Ascending aorta (tissue), 2 donors: ENCODE data around the gene BAIAP3. TPM values are rescaled to one million over a fixed set of nuclear protein-coding genes. Genes with fewer than 3 reads are reported as not detected.
A peak's percentile ranks its signal among the peaks of the same experiment; 100 is the strongest.

Experiments
- DNase-seq, 2 donors: peaks; one replicate each; pipeline ENCODE4 v3.0.0-alpha.2; 2019; ENCODE audit warnings: low spot score in 2 of 2
- H3K27ac ChIP-seq, 2 donors: fragments of 200-600 bp; sonication (generic); one replicate each; pipeline ENCODE4 v1.5.1; 2016 to 2017; ENCODE audit warnings: mild to moderate bottlenecking in 1 of 2
- H3K27me3 ChIP-seq: fragments of 200-600 bp; sonication (generic); one replicate; pipeline ENCODE4 v1.5.1; 2017
- H3K36me3 ChIP-seq, 2 donors: fragments of 200-600 bp; sonication (generic); one replicate each; pipeline ENCODE4 v1.5.1; 2016
- H3K4me1 ChIP-seq, 2 donors: fragments of 200-600 bp; sonication (generic); one replicate each; pipeline ENCODE4 v1.5.1; 2016 to 2017; ENCODE audit warnings: mild to moderate bottlenecking in 1 of 2
- H3K4me3 ChIP-seq, 2 donors: fragments of 200-600 bp; sonication (generic); one replicate each; pipeline ENCODE4 v1.5.1; 2016 to 2017; ENCODE audit warnings: mild to moderate bottlenecking in 1 of 2
- H3K9me3 ChIP-seq, 2 donors: fragments of 200-600 bp; sonication (generic); one replicate each; pipeline ENCODE4 v1.5.1; 2016
- CTCF ChIP-seq, 3 experiments: fragments of 200-600 bp in 2 of 3; fragments of 450-650 bp in 1 of 3; sonication (generic) in 2 of 3; IDR thresholded peaks; one replicate each; pipeline ENCODE4 v1.5.1; 2016 to 2019; ENCODE audit warnings: antibody characterized with exemption in 3 of 3, mild to moderate bottlenecking in 1 of 3, moderate library complexity in 1 of 3
- intact Hi-C: fragments of 100-400 bp; cut with DNase I; formaldehyde crosslinking; loops from one replicate; pipeline ENCODE4 v1.15.1; 2023
- total RNA-seq: library from RNA; depleted of rRNA; stranded (reverse); fragments of >200 nt; gene quantifications from one replicate; pipeline ENCODE4 v1.1.0, GENCODE V29; 2016

BAIAP3 gene
- 0.64 TPM for total RNA-seq

- DNase-seq = no peak
- H3K27me3 ChIP-seq = peaks cover 29% of the 10 kb centered on the region
- H3K4me3 ChIP-seq = peak within 1 kb of the TSS; percentile 36 to 55
- intact Hi-C loops = no loop called here
- no peak within 1 kb of the TSS for H3K27ac ChIP-seq
- peaks cover 0 to 4% of the 10 kb centered on the region in 2 donors for H3K9me3 ChIP-seq
- no peaks in the 10 kb centered on the region for H3K36me3 ChIP-seq
- peaks cover 3 to 11% of the 10 kb centered on the region in 2 donors for H3K4me1 ChIP-seq
- no peak for TF ChIP-seq CTCF (IDR thresholded peaks at IDR 0.05)
Observed at GRCh38 chr16:1333149-1333812, at the start of gene BAIAP3. Gene BAIAP3, plus strand, starts transcription at chr16:1333645. Its CDS starts 4,905 bp downstream, at chr16:1338550.

GRCh38 chr16:1283996-1284616, 49.3 kb upstream of the BAIAP3 start:
- Histone ChIP-seq H3K27me3 (peaks cover 8% of the 10 kb centered on the region), H3K36me3 (no peaks in the 10 kb centered on the region), H3K9me3 (no peaks in the 10 kb centered on the region), H3K27ac (no peak overlapping the region), H3K4me3 (no peak overlapping the region), H3K4me1 (no peaks in the 10 kb centered on the region)
- no peak for TF ChIP-seq CTCF (IDR thresholded peaks at IDR 0.05)
- no peak for DNase-seq
- intact Hi-C loops = no loop called here

- H3K9me3 ChIP-seq = no peaks in the 10 kb centered on the region
- DNase-seq = no peak
- peaks cover 13% of the 10 kb centered on the region for H3K27me3 ChIP-seq
- no peak overlapping the region for H3K27ac ChIP-seq
- no peak overlapping the region for H3K4me3 ChIP-seq
- no peaks in the 10 kb centered on the region for H3K36me3 ChIP-seq
- TF ChIP-seq CTCF (IDR thresholded peaks at IDR 0.05) = no peak
- intact Hi-C loops = no loop called here
- no peaks in the 10 kb centered on the region for H3K4me1 ChIP-seq
Observed at GRCh38 chr16:1285669-1286512, 47.6 kb upstream of the BAIAP3 start.

- no peak for DNase-seq
- Histone ChIP-seq H3K4me1 (no peaks in the 10 kb centered on the region), H3K36me3 (no peaks in the 10 kb centered on the region), H3K27ac (no peak overlapping the region), H3K27me3 (peaks cover 13% of the 10 kb centered on the region), H3K9me3 (no peaks in the 10 kb centered on the region), H3K4me3 (no peak overlapping the region)
- no peak for TF ChIP-seq CTCF (IDR thresholded peaks at IDR 0.05)
- intact Hi-C loops = no loop called here
Observed at GRCh38 chr16:1286513-1287094, 46.8 kb upstream of the BAIAP3 start.

GRCh38 chr16:1287982-1288670, 45.3 kb upstream of the BAIAP3 start:
- no peaks in the 10 kb centered on the region for H3K9me3 ChIP-seq
- intact Hi-C loops = no loop called here
- no peak overlapping the region for H3K4me3 ChIP-seq
- no peaks in the 10 kb centered on the region for H3K4me1 ChIP-seq
- no peaks in the 10 kb centered on the region for H3K36me3 ChIP-seq
- H3K27ac ChIP-seq = no peak overlapping the region
- H3K27me3 ChIP-seq = peaks cover 13% of the 10 kb centered on the region
- TF ChIP-seq CTCF (IDR thresholded peaks at IDR 0.05) = no peak
- no peak for DNase-seq
